ENCODE measurements around the gene GPD2. TPM values are rescaled to one million over a fixed set of nuclear protein-coding genes. Genes with fewer than 3 reads are reported as not detected.

The GPD2 gene
- total and polyA plus RNA-seq, 2 of the 13 experiments (the other 11 are each of a cell fraction or from before 2014, with no cell fraction given): not detected

DNA sequence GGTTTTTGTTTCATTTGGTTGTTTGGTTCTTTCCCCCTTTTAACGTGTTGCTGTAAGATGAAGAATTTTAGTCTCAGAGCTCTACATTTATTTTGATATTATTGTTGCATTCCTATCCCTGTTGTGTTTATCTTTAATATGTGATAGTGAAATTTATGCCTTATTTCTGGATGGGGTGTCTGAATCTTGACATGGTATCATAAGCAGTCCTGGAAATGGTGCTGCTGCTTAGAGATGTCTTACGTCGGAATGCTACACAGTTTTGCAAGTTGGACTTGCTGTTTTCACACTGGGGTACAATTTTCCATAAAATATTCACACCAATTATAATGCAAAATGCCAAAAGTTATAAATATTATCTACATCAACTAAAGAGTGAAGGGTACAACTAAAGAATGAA lies 164.0 kb downstream of the GPD2 start (continued):
- TF ChIP-seq SOX6 (IDR thresholded peaks at IDR 0.05): no peak
- no peak for TF ChIP-seq SOX6 (CRISPR knock-in tag; IDR thresholded peaks at IDR 0.05)
- no peak for TF ChIP-seq TARDBP (CRISPR knock-in tag; IDR thresholded peaks at IDR 0.05)
- no peak for TF ChIP-seq DNMT1 (CRISPR knock-in tag; IDR thresholded peaks at IDR 0.05)
- TF ChIP-seq, protein P1, sequence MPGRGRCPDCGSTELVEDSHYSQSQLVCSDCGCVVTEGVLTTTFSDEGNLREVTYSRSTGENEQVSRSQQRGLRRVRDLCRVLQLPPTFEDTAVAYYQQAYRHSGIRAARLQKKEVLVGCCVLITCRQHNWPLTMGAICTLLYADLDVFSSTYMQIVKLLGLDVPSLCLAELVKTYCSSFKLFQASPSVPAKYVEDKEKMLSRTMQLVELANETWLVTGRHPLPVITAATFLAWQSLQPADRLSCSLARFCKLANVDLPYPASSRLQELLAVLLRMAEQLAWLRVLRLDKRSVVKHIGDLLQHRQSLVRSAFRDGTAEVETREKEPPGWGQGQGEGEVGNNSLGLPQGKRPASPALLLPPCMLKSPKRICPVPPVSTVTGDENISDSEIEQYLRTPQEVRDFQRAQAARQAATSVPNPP (CRISPR knock-in tag; IDR thresholded peaks at IDR 0.05): no peak
- no peak for TF ChIP-seq ZNF605 (CRISPR knock-in tag; IDR thresholded peaks at IDR 0.05)
- TF ChIP-seq ZNF629 (CRISPR knock-in tag; conservative IDR thresholded peaks at IDR 0.05): no peak
- TF ChIP-seq NCOA2 (CRISPR knock-in tag; IDR thresholded peaks at IDR 0.05): no peak
- TF ChIP-seq HHEX (CRISPR knock-in tag; IDR thresholded peaks at IDR 0.05): no peak

DNA sequence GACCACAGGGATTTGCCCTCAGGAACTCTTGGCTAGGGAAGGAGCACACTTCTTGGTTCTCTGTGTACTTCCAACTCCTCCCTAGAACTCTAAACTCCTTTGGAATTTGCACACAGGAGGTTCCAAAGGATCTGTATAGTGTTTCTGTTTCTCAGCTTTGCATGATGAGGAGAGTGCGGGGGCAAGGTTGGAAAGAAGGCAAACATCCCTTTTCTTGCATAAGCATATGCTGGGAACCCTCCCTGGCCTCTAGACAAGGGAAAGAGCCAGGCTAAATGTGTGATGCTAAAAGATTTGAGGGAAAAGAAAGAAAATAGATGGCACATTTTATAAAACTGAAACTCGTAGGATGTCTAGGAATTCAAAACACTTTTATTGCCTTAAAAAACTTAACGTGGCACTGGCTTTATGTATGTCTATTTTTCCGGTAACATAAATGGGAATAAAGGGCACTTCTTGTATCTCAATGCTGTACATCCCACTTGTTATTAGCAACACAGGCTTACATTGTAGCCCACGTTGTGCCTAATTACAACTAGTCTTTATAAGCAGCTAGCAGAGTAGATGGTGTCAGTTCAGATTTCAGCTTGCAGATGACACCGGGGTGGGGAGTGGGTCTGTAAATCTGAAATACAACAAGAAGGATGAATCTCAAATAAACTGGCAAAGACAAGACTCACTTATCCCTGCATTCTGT lies 165.8 kb downstream of the GPD2 start:
- CTCF ChIA-PET (ENCODE audit: low intra/inter-chr PET ratio, low total read pairs): no interaction called here
- TF ChIP-seq, protein P2, sequence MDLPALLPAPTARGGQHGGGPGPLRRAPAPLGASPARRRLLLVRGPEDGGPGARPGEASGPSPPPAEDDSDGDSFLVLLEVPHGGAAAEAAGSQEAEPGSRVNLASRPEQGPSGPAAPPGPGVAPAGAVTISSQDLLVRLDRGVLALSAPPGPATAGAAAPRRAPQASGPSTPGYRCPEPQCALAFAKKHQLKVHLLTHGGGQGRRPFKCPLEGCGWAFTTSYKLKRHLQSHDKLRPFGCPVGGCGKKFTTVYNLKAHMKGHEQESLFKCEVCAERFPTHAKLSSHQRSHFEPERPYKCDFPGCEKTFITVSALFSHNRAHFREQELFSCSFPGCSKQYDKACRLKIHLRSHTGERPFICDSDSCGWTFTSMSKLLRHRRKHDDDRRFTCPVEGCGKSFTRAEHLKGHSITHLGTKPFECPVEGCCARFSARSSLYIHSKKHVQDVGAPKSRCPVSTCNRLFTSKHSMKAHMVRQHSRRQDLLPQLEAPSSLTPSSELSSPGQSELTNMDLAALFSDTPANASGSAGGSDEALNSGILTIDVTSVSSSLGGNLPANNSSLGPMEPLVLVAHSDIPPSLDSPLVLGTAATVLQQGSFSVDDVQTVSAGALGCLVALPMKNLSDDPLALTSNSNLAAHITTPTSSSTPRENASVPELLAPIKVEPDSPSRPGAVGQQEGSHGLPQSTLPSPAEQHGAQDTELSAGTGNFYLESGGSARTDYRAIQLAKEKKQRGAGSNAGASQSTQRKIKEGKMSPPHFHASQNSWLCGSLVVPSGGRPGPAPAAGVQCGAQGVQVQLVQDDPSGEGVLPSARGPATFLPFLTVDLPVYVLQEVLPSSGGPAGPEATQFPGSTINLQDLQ (CRISPR knock-in tag; IDR thresholded peaks at IDR 0.05): no peak
- TF ChIP-seq, protein P3, sequence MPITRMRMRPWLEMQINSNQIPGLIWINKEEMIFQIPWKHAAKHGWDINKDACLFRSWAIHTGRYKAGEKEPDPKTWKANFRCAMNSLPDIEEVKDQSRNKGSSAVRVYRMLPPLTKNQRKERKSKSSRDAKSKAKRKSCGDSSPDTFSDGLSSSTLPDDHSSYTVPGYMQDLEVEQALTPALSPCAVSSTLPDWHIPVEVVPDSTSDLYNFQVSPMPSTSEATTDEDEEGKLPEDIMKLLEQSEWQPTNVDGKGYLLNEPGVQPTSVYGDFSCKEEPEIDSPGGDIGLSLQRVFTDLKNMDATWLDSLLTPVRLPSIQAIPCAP (CRISPR knock-in tag; IDR thresholded peaks at IDR 0.05; ENCODE audit: low read depth): no peak
- TF ChIP-seq DMAP1 (CRISPR knock-in tag; IDR thresholded peaks at IDR 0.05): no peak
- no peak for TF ChIP-seq RXRA (CRISPR knock-in tag; IDR thresholded peaks at IDR 0.05)
- no peak for TF ChIP-seq NR2F6 (IDR thresholded peaks at IDR 0.05)
- TF ChIP-seq NR2F6 (CRISPR knock-in tag; IDR thresholded peaks at IDR 0.05): no peak
- no peak for TF ChIP-seq ZC3H13 (CRISPR knock-in tag; IDR thresholded peaks at IDR 0.05)
- no peak for TF ChIP-seq THAP11 (CRISPR knock-in tag; IDR thresholded peaks at IDR 0.05)
- no peak for TF ChIP-seq ZNF510 (CRISPR knock-in tag; IDR thresholded peaks at IDR 0.05; ENCODE audit: low read depth)
- TF ChIP-seq, protein P4, sequence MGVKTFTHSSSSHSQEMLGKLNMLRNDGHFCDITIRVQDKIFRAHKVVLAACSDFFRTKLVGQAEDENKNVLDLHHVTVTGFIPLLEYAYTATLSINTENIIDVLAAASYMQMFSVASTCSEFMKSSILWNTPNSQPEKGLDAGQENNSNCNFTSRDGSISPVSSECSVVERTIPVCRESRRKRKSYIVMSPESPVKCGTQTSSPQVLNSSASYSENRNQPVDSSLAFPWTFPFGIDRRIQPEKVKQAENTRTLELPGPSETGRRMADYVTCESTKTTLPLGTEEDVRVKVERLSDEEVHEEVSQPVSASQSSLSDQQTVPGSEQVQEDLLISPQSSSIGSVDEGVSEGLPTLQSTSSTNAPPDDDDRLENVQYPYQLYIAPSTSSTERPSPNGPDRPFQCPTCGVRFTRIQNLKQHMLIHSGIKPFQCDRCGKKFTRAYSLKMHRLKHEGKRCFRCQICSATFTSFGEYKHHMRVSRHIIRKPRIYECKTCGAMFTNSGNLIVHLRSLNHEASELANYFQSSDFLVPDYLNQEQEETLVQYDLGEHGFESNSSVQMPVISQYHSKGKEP (CRISPR knock-in tag; IDR thresholded peaks at IDR 0.05): no peak

More for the DNA sequence above, 165.8 kb downstream of the GPD2 start:
- no TSS peak for BruUV-seq (replicated peaks)
- Histone ChIP-seq H3K79me2 (ENCODE audit: insufficient read depth, low read length) (no peaks in the 10 kb centered on the region), H3K27ac (ENCODE audit: extremely low read length, insufficient read depth, low read length) (no peak overlapping the region), H4K20me1 (ENCODE audit: insufficient read depth, low read length) (no peaks in the 10 kb centered on the region), H3K9ac (ENCODE audit: insufficient read depth, low read depth, low read length) (no peak overlapping the region), H3K9me3 (ENCODE audit: low read length) (no peaks in the 10 kb centered on the region), H3K27me3 (ENCODE audit: control insufficient read depth in 1 of 2, insufficient read depth in 2 of 2, low read length in 2 of 2) (no peaks in the 10 kb centered on the region; a peak in 1 of 5 replicates), H3K4me2 (ENCODE audit: low read depth, low read length) (no peak overlapping the region), H3K36me3 (replicated peaks in 1 of 2; ENCODE audit: control insufficient read depth in 1 of 2, insufficient read depth in 2 of 2, low read length in 2 of 2) (no peaks in the 10 kb centered on the region), H3K4me3 (replicated peaks in 1 of 3; ENCODE audit: insufficient read depth in 1 of 3, low read depth in 2 of 3, low read length in 3 of 3) (no peak overlapping the region), H2AFZ (ENCODE audit: low read length) (no peak overlapping the region), H3K4me1 (ENCODE audit: insufficient read depth, low read length) (no peaks in the 10 kb centered on the region)
- WGBS (ENCODE audit: low lambda C conversion rate): 9% methylated on average over 6 of the region's 6 CpGs
- DNase-seq (ENCODE audit: low spot score) (no peak), FAIRE-seq (no peak), ATAC-seq (no peak)
- intact Hi-C loops (cut with micrococcal nuclease; ENCODE audit: unreplicated experiment): no loop called here
- POLR2A ChIA-PET: no interaction called here
- in situ Hi-C loops (cut with HindIII; ENCODE audit: extremely low pct_ligation_motif_present, low pct_unique_long_range_greater_than_20kb): no loop called here
